LoVo (cell line): ENCODE data around the gene ALKBH8.
A peak's percentile ranks its signal among the peaks of the same experiment; 100 is the strongest.
"Not testable (repeated sequence)": the region's sequence is repeated elsewhere in the genome, so short reads cannot be mapped to it uniquely, and the experiment has no call there.

ENCODE experiments used
- DNase-seq: peaks from one replicate; pipeline ENCODE4 v3.0.0-alpha.2; 2016; ENCODE audit warnings: low spot score

The ALKBH8 gene

GRCh38 chr11:107565219-107565937 is at the start of gene ALKBH8:
Gene ALKBH8 (minus strand): TSS chr11:107565735. CDS start chr11:107560893, 4,842 bp downstream.
- DNase-seq = peak; percentile 71

- DNase-seq = no peak
Measured at GRCh38 chr11:107612445-107612844, 46.9 kb upstream of the ALKBH8 start.

- no peak for DNase-seq
Measured at GRCh38 chr11:107609400-107610218, 44.1 kb upstream of the ALKBH8 start.

GRCh38 chr11:107608809-107609208 is 43.3 kb upstream of the ALKBH8 start:
- DNase-seq = no peak

GRCh38 chr11:107606141-107606540 is 40.6 kb upstream of the ALKBH8 start:
- no peak for DNase-seq

GRCh38 chr11:107605061-107606006 is 39.8 kb upstream of the ALKBH8 start:
- no peak for DNase-seq

GRCh38 chr11:107598225-107599139 is 32.9 kb upstream of the ALKBH8 start:
- DNase-seq = no peak

GRCh38 chr11:107594736-107595135 is 29.2 kb upstream of the ALKBH8 start:
- DNase-seq = no peak

GRCh38 chr11:107593951-107594350 is 28.4 kb upstream of the ALKBH8 start:
- DNase-seq = no peak

GRCh38 chr11:107592813-107593212 is 27.3 kb upstream of the ALKBH8 start:
- DNase-seq = no peak

GRCh38 chr11:107592231-107592590 is 26.7 kb upstream of the ALKBH8 start:
- DNase-seq = no peak

- no peak for DNase-seq
Measured at GRCh38 chr11:107591378-107592230, 26.1 kb upstream of the ALKBH8 start.

GRCh38 chr11:107590460-107591377 is 25.2 kb upstream of the ALKBH8 start, which contains the start of gene ELMOD1:
Gene ELMOD1 (plus strand): TSS chr11:107591147. CDS start chr11:107618190, 27,043 bp downstream.
- no peak for DNase-seq

- DNase-seq = no peak
Measured at GRCh38 chr11:107587306-107587979, 21.9 kb upstream of the ALKBH8 start.

- no peak for DNase-seq
Measured at GRCh38 chr11:107583629-107584195, 18.2 kb upstream of the ALKBH8 start.

GRCh38 chr11:107581147-107581546 is 15.6 kb upstream of the ALKBH8 start:
- DNase-seq = no peak

- not testable (repeated sequence) for DNase-seq
Measured at GRCh38 chr11:107579169-107579568, 13.6 kb upstream of the ALKBH8 start.

- DNase-seq = no peak
Measured at GRCh38 chr11:107577346-107577711, 11.8 kb upstream of the ALKBH8 start.
